Mesenchymal stem cell (in vitro differentiated cells and primary cell): ENCODE results near the gene NME7.

ENCODE experiments used
- DNase-seq: peaks from one replicate; pipeline ENCODE4 v3.0.0-alpha.2; 2013
- H2AFZ ChIP-seq: one replicate; pipeline ENCODE4 v1.6.1; 2013; ENCODE audit warnings: low read depth, mild to moderate bottlenecking, control low read depth, inconsistent platforms, low read length, moderate library complexity
- H2AK5ac ChIP-seq: 2 replicates; pipeline ENCODE4 v1.6.1; 2013; ENCODE audit warnings: low read length, moderate library complexity, mild to moderate bottlenecking, inconsistent platforms; ENCODE audit not compliant: severe bottlenecking
- H2BK120ac ChIP-seq: one replicate; pipeline ENCODE4 v1.6.1; 2013; ENCODE audit warnings: low read depth, mild to moderate bottlenecking, inconsistent platforms, low read length, moderate library complexity
- H2BK12ac ChIP-seq, 2 experiments: one replicate each; pipeline ENCODE4 v1.6.1; 2013; ENCODE audit warnings: inconsistent platforms in 2 of 2, low read length in 2 of 2, mild to moderate bottlenecking in 2 of 2, moderate library complexity in 2 of 2, control low read depth in 1 of 2
- H2BK15ac ChIP-seq: one replicate; pipeline ENCODE4 v1.6.1; 2013; ENCODE audit warnings: mild to moderate bottlenecking, low read depth, inconsistent platforms; ENCODE audit not compliant: poor library complexity, severe bottlenecking
- H2BK5ac ChIP-seq: 2 replicates; pipeline ENCODE4 v1.6.1; 2013; ENCODE audit warnings: low read depth, mild to moderate bottlenecking, low read length, control low read depth, inconsistent platforms; ENCODE audit not compliant: poor library complexity, severe bottlenecking
- H3K14ac ChIP-seq, 2 experiments: one replicate each; pipeline ENCODE4 v1.6.1; 2013; ENCODE audit warnings: inconsistent platforms in 2 of 2, low read length in 2 of 2, control low read depth in 1 of 2, mild to moderate bottlenecking in 1 of 2, moderate library complexity in 1 of 2
- H3K18ac ChIP-seq, 2 experiments: one replicate each; pipeline ENCODE4 v1.6.1; 2013; ENCODE audit warnings: inconsistent platforms in 2 of 2, low read length in 2 of 2, control low read depth in 1 of 2, low read depth in 1 of 2, mild to moderate bottlenecking in 1 of 2
- H3K23ac ChIP-seq, 2 experiments: one replicate each; pipeline ENCODE4 v1.6.1; 2013; ENCODE audit warnings: inconsistent platforms in 2 of 2, low read length in 2 of 2, mild to moderate bottlenecking in 2 of 2, moderate library complexity in 2 of 2, control low read depth in 1 of 2
- H3K27ac ChIP-seq: 2 replicates; pipeline ENCODE4 v1.5.1; 2013; ENCODE audit warnings: mild to moderate bottlenecking, moderate library complexity, low read length, control low read depth, inconsistent platforms; ENCODE audit not compliant: poor library complexity, severe bottlenecking
- H3K27me3 ChIP-seq, 2 experiments: 2 replicates each; pipeline versions ENCODE4 v1.6.1 to v1.7.0; 2013; ENCODE audit warnings: low read length in 2 of 2, mild to moderate bottlenecking in 2 of 2, moderate library complexity in 2 of 2, control low read depth in 1 of 2, inconsistent platforms in 1 of 2; ENCODE audit not compliant: control insufficient read depth in 1 of 2, insufficient read depth in 1 of 2
- H3K36me3 ChIP-seq, 2 experiments: 2 replicates each; pipeline versions ENCODE4 v1.6.1 to v1.7.0; 2013; ENCODE audit warnings: low read length in 2 of 2, control low read depth in 1 of 2, inconsistent platforms in 1 of 2, low read depth in 1 of 2, mild to moderate bottlenecking in 1 of 2; ENCODE audit not compliant: insufficient read depth in 2 of 2, control insufficient read depth in 1 of 2
- H3K4ac ChIP-seq, 2 experiments: one replicate each; pipeline ENCODE4 v1.6.1; 2013; ENCODE audit warnings: inconsistent platforms in 2 of 2, low read length in 2 of 2, mild to moderate bottlenecking in 2 of 2, moderate library complexity in 2 of 2, control low read depth in 1 of 2, low read depth in 1 of 2
- H3K4me1 ChIP-seq: 2 replicates; pipeline ENCODE4 v1.6.1; 2013; ENCODE audit warnings: low read depth, low read length, control low read depth; ENCODE audit not compliant: control insufficient read depth, insufficient read depth
- H3K4me2 ChIP-seq: 2 replicates; pipeline ENCODE4 v1.6.1; 2013; ENCODE audit warnings: low read length, mild to moderate bottlenecking, inconsistent platforms; ENCODE audit not compliant: poor library complexity, severe bottlenecking
- H3K4me3 ChIP-seq, 2 experiments: 2 replicates each; pipeline versions ENCODE4 v1.5.1 to v1.7.0; 2013; ENCODE audit warnings: low read length in 2 of 2, mild to moderate bottlenecking in 2 of 2, control low read depth in 1 of 2, low read depth in 1 of 2; ENCODE audit not compliant: insufficient read depth in 1 of 2
- H3K79me1 ChIP-seq: replicated peaks from 2 replicates; pipeline ENCODE4 v1.6.1; 2013; ENCODE audit warnings: mild to moderate bottlenecking, control low read depth, low read length, inconsistent platforms; ENCODE audit not compliant: poor library complexity, severe bottlenecking
- H3K9ac ChIP-seq: 2 replicates; pipeline ENCODE4 v1.7.0; 2013; ENCODE audit warnings: mild to moderate bottlenecking, low read length, moderate library complexity
- H3K9me3 ChIP-seq: 2 replicates; pipeline ENCODE4 v1.7.0; 2013; ENCODE audit warnings: mild to moderate bottlenecking, low read length; ENCODE audit not compliant: control insufficient read depth
- H4K8ac ChIP-seq: one replicate; pipeline ENCODE4 v1.6.1; 2013; ENCODE audit warnings: inconsistent platforms, mild to moderate bottlenecking, low read length, moderate library complexity
- H4K91ac ChIP-seq: one replicate; pipeline ENCODE4 v1.6.1; 2013; ENCODE audit warnings: mild to moderate bottlenecking, low read length, inconsistent platforms
- WGBS: methylation state at CpG from one replicate; pipeline ENCODE4 v1.1.7; 2013; ENCODE audit warnings: mixed read lengths; 5-methylcytosine and 5-hydroxymethylcytosine counted together

NME7 gene

GRCh38 chr1:169161496-169162194 is 206.0 kb downstream of the NME7 start:
- H3K4me1 ChIP-seq: no peaks in the 10 kb centered on the region
- H3K14ac ChIP-seq: no peak overlapping the region
- H3K27me3 ChIP-seq: no peaks in the 10 kb centered on the region
- H3K9ac ChIP-seq: no peak overlapping the region
- no peak overlapping the region for H3K4ac ChIP-seq
- no peak overlapping the region for H2BK5ac ChIP-seq
- peaks cover 2% of the 10 kb centered on the region for H3K79me1 ChIP-seq
- H3K9me3 ChIP-seq: no peaks in the 10 kb centered on the region
- H4K8ac ChIP-seq: no peak overlapping the region
- H2BK120ac ChIP-seq: no peak overlapping the region
- H2AK5ac ChIP-seq: no peak overlapping the region
- H3K27ac ChIP-seq: no peak overlapping the region
- H2AFZ ChIP-seq: no peak overlapping the region
- H3K18ac ChIP-seq: no peak overlapping the region
- H3K4me2 ChIP-seq: no peak overlapping the region
- H2BK12ac ChIP-seq: no peak overlapping the region
- DNase-seq: peak; percentile 5
- no peak overlapping the region for H3K23ac ChIP-seq
- WGBS: 82% methylated on average over 3 of the region's 4 CpGs
- H2BK15ac ChIP-seq: no peak overlapping the region
- no peak overlapping the region for H3K4me3 ChIP-seq
- no peaks in the 10 kb centered on the region for H3K36me3 ChIP-seq
- no peak overlapping the region for H4K91ac ChIP-seq

- Histone ChIP-seq H3K4me3 (no peak overlapping the region), H3K23ac (no peak overlapping the region), H2BK120ac (no peak overlapping the region), H2BK5ac (no peak overlapping the region), H3K18ac (no peak overlapping the region), H4K91ac (no peak overlapping the region), H3K27ac (no peak overlapping the region), H2BK12ac (no peak overlapping the region), H3K79me1 (peaks cover 2% of the 10 kb centered on the region), H2AFZ (no peak overlapping the region), H3K14ac (no peak overlapping the region), H3K4me2 (no peak overlapping the region), H3K9ac (no peak overlapping the region), H2BK15ac (no peak overlapping the region), H2AK5ac (no peak overlapping the region), H4K8ac (no peak overlapping the region), H3K9me3 (no peaks in the 10 kb centered on the region), H3K36me3 (no peaks in the 10 kb centered on the region), H3K27me3 (no peaks in the 10 kb centered on the region), H3K4me1 (no peaks in the 10 kb centered on the region), H3K4ac (no peak overlapping the region)
- 90% methylated on average over 2 of the region's 3 CpGs for WGBS
- DNase-seq: peak; percentile 7
Measured at GRCh38 chr1:169160845-169161495, 206.6 kb downstream of the NME7 start.

GRCh38 chr1:169156580-169156979 is 211.0 kb downstream of the NME7 start:
- Histone ChIP-seq H3K4ac (no peak overlapping the region), H3K4me3 (no peak overlapping the region), H2BK15ac (no peak overlapping the region), H4K8ac (no peak overlapping the region), H2AFZ (no peak overlapping the region), H3K18ac (no peak overlapping the region), H3K79me1 (peaks cover 2% of the 10 kb centered on the region), H2BK5ac (no peak overlapping the region), H2BK120ac (no peak overlapping the region), H4K91ac (no peak overlapping the region), H3K4me2 (no peak overlapping the region), H3K36me3 (peaks cover 0 to under 1% of the 10 kb centered on the region in 2 experiments), H3K9me3 (no peaks in the 10 kb centered on the region), H2BK12ac (no peak overlapping the region), H3K27ac (no peak overlapping the region), H3K27me3 (no peaks in the 10 kb centered on the region), H3K4me1 (peaks cover under 1% of the 10 kb centered on the region), H3K14ac (no peak overlapping the region), H3K9ac (no peak overlapping the region), H3K23ac (no peak overlapping the region), H2AK5ac (no peak overlapping the region)
- no peak for DNase-seq
- no CpG with 5 or more reads among the region's 3 CpGs for WGBS

- Histone ChIP-seq H3K9me3 (no peaks in the 10 kb centered on the region), H3K23ac (no peak overlapping the region), H3K79me1 (peaks cover 8% of the 10 kb centered on the region), H3K18ac (no peak overlapping the region), H2BK15ac (no peak overlapping the region), H3K4me3 (no peak overlapping the region), H2BK120ac (no peak overlapping the region), H3K27ac (no peak overlapping the region), H3K4me2 (no peak overlapping the region), H3K14ac (no peak overlapping the region), H4K8ac (no peak overlapping the region), H4K91ac (no peak overlapping the region), H2AK5ac (no peak overlapping the region), H3K4ac (no peak overlapping the region), H3K27me3 (no peaks in the 10 kb centered on the region), H3K36me3 (peaks cover 0 to 8% of the 10 kb centered on the region in 2 experiments), H2AFZ (no peak overlapping the region), H3K9ac (no peak overlapping the region), H3K4me1 (peaks cover 6% of the 10 kb centered on the region), H2BK5ac (no peak overlapping the region), H2BK12ac (no peak overlapping the region)
- 94% methylated on average over 1 of the region's 1 CpG for WGBS
- no peak for DNase-seq
Measured at GRCh38 chr1:169155675-169156074, 211.9 kb downstream of the NME7 start.
